Measurements from ENCODE around the gene ACY1.

DNA sequence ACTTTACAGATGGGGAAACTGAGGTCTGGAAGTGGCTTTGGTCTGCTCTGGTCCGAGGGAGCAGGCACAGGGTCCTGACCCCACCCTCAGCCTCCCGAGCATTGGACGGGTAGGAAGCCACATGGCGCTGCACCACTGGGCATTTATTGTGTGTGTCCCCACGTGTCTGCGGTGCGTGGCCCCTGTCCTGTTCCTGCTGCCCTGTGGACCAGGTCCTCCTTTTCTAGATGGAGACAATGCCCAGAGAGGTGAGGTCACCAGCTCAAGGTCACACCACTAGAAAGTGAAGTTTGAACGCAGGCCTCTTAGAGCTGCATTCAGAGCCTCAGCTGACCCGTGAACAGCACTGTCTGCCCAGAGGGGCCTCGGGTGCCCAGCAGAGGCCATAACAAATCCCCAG is 46.2 kb downstream of the ACY1 start:
- TF ChIP-seq CSDC2 (CRISPR knock-in tag; IDR thresholded peaks at IDR 0.05), result no peak
- no peak for TF ChIP-seq ZFP30 (CRISPR knock-in tag; IDR thresholded peaks at IDR 0.05)
- TF ChIP-seq, protein P1, sequence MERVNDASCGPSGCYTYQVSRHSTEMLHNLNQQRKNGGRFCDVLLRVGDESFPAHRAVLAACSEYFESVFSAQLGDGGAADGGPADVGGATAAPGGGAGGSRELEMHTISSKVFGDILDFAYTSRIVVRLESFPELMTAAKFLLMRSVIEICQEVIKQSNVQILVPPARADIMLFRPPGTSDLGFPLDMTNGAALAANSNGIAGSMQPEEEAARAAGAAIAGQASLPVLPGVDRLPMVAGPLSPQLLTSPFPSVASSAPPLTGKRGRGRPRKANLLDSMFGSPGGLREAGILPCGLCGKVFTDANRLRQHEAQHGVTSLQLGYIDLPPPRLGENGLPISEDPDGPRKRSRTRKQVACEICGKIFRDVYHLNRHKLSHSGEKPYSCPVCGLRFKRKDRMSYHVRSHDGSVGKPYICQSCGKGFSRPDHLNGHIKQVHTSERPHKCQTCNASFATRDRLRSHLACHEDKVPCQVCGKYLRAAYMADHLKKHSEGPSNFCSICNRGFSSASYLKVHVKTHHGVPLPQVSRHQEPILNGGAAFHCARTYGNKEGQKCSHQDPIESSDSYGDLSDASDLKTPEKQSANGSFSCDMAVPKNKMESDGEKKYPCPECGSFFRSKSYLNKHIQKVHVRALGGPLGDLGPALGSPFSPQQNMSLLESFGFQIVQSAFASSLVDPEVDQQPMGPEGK (CRISPR knock-in tag; IDR thresholded peaks at IDR 0.05; ENCODE audit: borderline replicate concordance), result no peak
- TF ChIP-seq, protein P2, sequence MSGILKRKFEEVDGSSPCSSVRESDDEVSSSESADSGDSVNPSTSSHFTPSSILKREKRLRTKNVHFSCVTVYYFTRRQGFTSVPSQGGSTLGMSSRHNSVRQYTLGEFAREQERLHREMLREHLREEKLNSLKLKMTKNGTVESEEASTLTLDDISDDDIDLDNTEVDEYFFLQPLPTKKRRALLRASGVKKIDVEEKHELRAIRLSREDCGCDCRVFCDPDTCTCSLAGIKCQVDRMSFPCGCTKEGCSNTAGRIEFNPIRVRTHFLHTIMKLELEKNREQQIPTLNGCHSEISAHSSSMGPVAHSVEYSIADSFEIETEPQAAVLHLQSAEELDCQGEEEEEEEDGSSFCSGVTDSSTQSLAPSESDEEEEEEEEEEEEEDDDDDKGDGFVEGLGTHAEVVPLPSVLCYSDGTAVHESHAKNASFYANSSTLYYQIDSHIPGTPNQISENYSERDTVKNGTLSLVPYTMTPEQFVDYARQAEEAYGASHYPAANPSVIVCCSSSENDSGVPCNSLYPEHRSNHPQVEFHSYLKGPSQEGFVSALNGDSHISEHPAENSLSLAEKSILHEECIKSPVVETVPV (CRISPR knock-in tag; IDR thresholded peaks at IDR 0.05), result no peak
- no peak for TF ChIP-seq ZC3H10 (CRISPR knock-in tag; IDR thresholded peaks at IDR 0.05)
- TF ChIP-seq RARB (CRISPR knock-in tag; IDR thresholded peaks at IDR 0.05), result no peak
- TF ChIP-seq ZNF565 (CRISPR knock-in tag; conservative IDR thresholded peaks at IDR 0.05; ENCODE audit: low read depth), result no peak
- TF ChIP-seq, protein P3, sequence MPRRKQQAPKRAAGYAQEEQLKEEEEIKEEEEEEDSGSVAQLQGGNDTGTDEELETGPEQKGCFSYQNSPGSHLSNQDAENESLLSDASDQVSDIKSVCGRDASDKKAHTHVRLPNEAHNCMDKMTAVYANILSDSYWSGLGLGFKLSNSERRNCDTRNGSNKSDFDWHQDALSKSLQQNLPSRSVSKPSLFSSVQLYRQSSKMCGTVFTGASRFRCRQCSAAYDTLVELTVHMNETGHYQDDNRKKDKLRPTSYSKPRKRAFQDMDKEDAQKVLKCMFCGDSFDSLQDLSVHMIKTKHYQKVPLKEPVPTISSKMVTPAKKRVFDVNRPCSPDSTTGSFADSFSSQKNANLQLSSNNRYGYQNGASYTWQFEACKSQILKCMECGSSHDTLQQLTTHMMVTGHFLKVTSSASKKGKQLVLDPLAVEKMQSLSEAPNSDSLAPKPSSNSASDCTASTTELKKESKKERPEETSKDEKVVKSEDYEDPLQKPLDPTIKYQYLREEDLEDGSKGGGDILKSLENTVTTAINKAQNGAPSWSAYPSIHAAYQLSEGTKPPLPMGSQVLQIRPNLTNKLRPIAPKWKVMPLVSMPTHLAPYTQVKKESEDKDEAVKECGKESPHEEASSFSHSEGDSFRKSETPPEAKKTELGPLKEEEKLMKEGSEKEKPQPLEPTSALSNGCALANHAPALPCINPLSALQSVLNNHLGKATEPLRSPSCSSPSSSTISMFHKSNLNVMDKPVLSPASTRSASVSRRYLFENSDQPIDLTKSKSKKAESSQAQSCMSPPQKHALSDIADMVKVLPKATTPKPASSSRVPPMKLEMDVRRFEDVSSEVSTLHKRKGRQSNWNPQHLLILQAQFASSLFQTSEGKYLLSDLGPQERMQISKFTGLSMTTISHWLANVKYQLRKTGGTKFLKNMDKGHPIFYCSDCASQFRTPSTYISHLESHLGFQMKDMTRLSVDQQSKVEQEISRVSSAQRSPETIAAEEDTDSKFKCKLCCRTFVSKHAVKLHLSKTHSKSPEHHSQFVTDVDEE (CRISPR knock-in tag; IDR thresholded peaks at IDR 0.05), result no peak; the same call in 1 of the 2 replicates
